Heart left ventricle (tissue), 13 donors: ENCODE results near the gene CREBBP.

Experiments
- POLR2A ChIP-seq, 2 donors: fragments of 450-650 bp; IDR thresholded peaks; one replicate each; pipeline ENCODE4 v1.6.1; 2017; ENCODE audit warnings: antibody characterized with exemption in 2 of 2, mild to moderate bottlenecking in 2 of 2, moderate library complexity in 2 of 2
- TF ChIP-seq, protein P1 (sequence below), 12 donors: fragments of 200-600 bp; sonication (generic) in 4 of 12; IDR thresholded peaks; one replicate each; pipeline versions ENCODE4 v1.5.0 to v1.8.0; 2018 to 2022; ENCODE audit warnings: antibody characterized with exemption in 12 of 12, mild to moderate bottlenecking in 5 of 12
- donor health status: ischemic (EF 13 %, LVEDD 7.1; RV severe dilation, severe dysfunction).
- donor health status: DM: no; HTN: yes; CAD: no.
- donor health status: DM: no; HTN: no; CAD: no.
- donor health status: ischemic (EF 25% LVEDD 6.9; RV normal size, moderate dysfunction).
- donor health status: ischemic (EF 25% LVEDD 5.7; RV mildly dilated, moderate dysfunction).
- donor health status: ischemic (EF 35%, LVEDD 5.7; RV mildly dilated, moderate dysfunction).
- donor health status: nonischemic (EF 11% LVEDD 7.7; RV severe dilation, severe dysfunction).
- donor health status: DM: yes; HTN: yes; CAD: no.
- donor health status: PGD.
- donor health status: ischemic (EF 29% LVEDD 5.4; RV normal size, mild dysfunction).
- donor health status: nonischemic (EF 23%, LVEDD 6.1; RV moderate dilation, normal function).

DNA sequence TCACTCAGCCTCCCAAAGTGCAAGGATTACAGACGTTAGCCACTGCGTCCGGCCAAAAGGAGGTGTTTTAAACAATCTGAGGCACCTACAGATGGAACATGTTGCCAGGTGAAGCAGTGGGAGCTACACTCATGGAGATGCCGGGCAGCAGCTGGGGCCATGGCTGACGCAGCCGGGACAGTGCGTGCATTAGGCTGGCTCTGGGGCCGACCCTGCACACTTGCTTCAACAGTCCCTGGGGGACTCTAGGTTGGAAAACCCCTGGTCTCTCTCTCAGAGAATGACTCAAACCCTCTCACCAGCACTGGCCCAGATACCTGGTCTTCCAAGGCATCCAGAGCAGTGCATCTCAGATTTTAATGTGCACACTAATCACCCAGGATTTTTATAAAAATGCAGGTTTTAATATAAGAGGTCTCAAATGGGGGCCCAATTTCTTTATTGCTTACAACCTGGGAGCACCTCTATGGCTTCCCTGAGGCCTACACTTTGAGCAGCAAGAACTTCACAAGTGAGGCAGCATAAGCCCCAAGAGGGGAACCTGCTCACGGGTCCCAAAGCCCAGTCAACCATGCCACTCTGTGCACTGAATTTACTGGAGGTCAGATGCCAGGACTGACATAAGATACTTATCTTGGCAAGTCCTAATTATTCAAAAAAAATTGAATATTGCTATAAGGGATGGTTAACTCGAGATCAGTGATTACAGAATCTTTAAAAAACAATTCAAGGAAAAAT lies 92.4 kb downstream of the CREBBP start:
- TF ChIP-seq, protein P1, sequence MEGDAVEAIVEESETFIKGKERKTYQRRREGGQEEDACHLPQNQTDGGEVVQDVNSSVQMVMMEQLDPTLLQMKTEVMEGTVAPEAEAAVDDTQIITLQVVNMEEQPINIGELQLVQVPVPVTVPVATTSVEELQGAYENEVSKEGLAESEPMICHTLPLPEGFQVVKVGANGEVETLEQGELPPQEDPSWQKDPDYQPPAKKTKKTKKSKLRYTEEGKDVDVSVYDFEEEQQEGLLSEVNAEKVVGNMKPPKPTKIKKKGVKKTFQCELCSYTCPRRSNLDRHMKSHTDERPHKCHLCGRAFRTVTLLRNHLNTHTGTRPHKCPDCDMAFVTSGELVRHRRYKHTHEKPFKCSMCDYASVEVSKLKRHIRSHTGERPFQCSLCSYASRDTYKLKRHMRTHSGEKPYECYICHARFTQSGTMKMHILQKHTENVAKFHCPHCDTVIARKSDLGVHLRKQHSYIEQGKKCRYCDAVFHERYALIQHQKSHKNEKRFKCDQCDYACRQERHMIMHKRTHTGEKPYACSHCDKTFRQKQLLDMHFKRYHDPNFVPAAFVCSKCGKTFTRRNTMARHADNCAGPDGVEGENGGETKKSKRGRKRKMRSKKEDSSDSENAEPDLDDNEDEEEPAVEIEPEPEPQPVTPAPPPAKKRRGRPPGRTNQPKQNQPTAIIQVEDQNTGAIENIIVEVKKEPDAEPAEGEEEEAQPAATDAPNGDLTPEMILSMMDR (IDR thresholded peaks at IDR 0.05): no peak
- TF ChIP-seq POLR2A (IDR thresholded peaks at IDR 0.05): no peak
